Measurements from ENCODE around the gene UBASH3A. TPM values are rescaled to one million over a fixed set of nuclear protein-coding genes. Genes with fewer than 3 reads are reported as not detected.

Gene UBASH3A
- total RNA-seq, 3 donors from 2014 or later = 0.32 to 1.5 (median 0.66) TPM

DNA sequence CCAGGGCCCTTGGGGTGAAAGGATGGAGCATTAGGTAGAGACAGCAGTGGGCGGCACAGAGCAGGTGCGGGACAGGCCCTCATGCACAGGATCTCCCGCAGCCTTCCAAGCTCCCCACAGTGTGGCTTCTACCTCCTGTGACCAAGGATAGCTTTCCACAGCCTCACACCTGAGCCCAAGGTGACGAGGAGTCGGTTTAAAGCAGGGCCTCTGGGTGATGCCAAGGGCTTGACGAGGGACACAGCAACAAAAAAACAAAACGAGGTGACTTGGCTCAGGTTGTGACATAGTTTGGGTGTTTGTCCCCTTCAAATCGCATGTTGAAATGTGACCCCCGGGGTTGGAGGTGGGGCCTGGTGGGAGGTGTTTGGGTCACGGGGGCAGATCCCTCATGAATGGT is 77.0 kb downstream of the UBASH3A start:
- no peaks in the 10 kb centered on the region for H3K36me3 ChIP-seq
- intact Hi-C loops (cut with DNase I; ENCODE audit: low total_unique reads) = no loop called here
- no peaks in the 10 kb centered on the region for H3K27me3 ChIP-seq
- H3K27ac ChIP-seq = no peak overlapping the region
- no peak for TF ChIP-seq POLR2A (IDR thresholded peaks at IDR 0.05)
- no peak for TF ChIP-seq CTCF (IDR thresholded peaks at IDR 0.05)
- TF ChIP-seq POLR2AphosphoS5 (IDR thresholded peaks at IDR 0.05) = no peak
- no peak overlapping the region for H3K4me3 ChIP-seq
- DNase-seq (ENCODE audit: low spot score in 2 of 2) = no peak
- H3K9me3 ChIP-seq = no peaks in the 10 kb centered on the region
- H3K4me1 ChIP-seq = no peaks in the 10 kb centered on the region

- no peaks in the 10 kb centered on the region for H3K27me3 ChIP-seq
- intact Hi-C loops (cut with DNase I; ENCODE audit: low total_unique reads) = no loop called here
- no peaks in the 10 kb centered on the region for H3K9me3 ChIP-seq
- H3K4me1 ChIP-seq = no peaks in the 10 kb centered on the region
- H3K4me3 ChIP-seq = no peak overlapping the region
- no peaks in the 10 kb centered on the region for H3K36me3 ChIP-seq
- no peak for DNase-seq (ENCODE audit: low spot score in 2 of 2)
- no peak overlapping the region for H3K27ac ChIP-seq
- no peak for TF ChIP-seq POLR2AphosphoS5 (IDR thresholded peaks at IDR 0.05)
- TF ChIP-seq CTCF (IDR thresholded peaks at IDR 0.05) = no peak
- no peak for TF ChIP-seq POLR2A (IDR thresholded peaks at IDR 0.05)
These were observed 77.5 kb downstream of the UBASH3A start for GRCh38 chr21:42481169-42481568.

- no peaks in the 10 kb centered on the region for H3K4me1 ChIP-seq
- no peak overlapping the region for H3K4me3 ChIP-seq
- no peaks in the 10 kb centered on the region for H3K36me3 ChIP-seq
- DNase-seq (ENCODE audit: low spot score in 2 of 2) = no peak
- no peak for TF ChIP-seq CTCF (IDR thresholded peaks at IDR 0.05)
- TF ChIP-seq POLR2A (IDR thresholded peaks at IDR 0.05) = no peak
- TF ChIP-seq POLR2AphosphoS5 (IDR thresholded peaks at IDR 0.05) = no peak
- intact Hi-C loops (cut with DNase I; ENCODE audit: low total_unique reads) = no loop called here
- no peaks in the 10 kb centered on the region for H3K27me3 ChIP-seq
- no peaks in the 10 kb centered on the region for H3K9me3 ChIP-seq
- H3K27ac ChIP-seq = no peak overlapping the region
These were observed 81.3 kb downstream of the UBASH3A start for GRCh38 chr21:42484966-42485365.

- no peaks in the 10 kb centered on the region for H3K4me1 ChIP-seq
- H3K27me3 ChIP-seq = no peaks in the 10 kb centered on the region
- no peak overlapping the region for H3K4me3 ChIP-seq
- TF ChIP-seq CTCF (IDR thresholded peaks at IDR 0.05) = no peak
- TF ChIP-seq POLR2AphosphoS5 (IDR thresholded peaks at IDR 0.05) = no peak
- no peak for TF ChIP-seq POLR2A (IDR thresholded peaks at IDR 0.05)
- H3K27ac ChIP-seq = no peak overlapping the region
- H3K36me3 ChIP-seq = no peaks in the 10 kb centered on the region
- intact Hi-C loops (cut with DNase I; ENCODE audit: low total_unique reads) = no loop called here
- H3K9me3 ChIP-seq = no peaks in the 10 kb centered on the region
- no peak for DNase-seq (ENCODE audit: low spot score in 2 of 2)
These were observed 82.4 kb downstream of the UBASH3A start for GRCh38 chr21:42486072-42486471.

DNA sequence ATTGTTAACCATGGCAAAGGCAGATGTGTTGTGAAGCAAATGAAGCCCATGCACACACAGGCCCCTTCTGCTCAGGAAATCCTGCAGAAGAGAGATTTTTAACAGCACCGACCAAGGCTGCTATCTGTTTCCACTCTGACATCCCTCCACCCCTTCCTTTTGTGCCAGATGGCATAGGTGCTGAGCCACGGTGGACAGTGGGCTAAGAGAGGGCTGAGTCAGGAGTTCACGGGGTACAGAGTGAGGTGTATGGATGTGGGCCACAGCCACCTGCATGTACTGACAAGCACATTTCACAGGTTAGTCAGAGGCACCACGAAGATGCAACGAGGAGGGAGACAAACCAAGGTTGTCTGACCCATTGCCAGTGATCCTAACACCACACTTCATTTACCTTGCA is 82.8 kb downstream of the UBASH3A start:
- no peak for DNase-seq (ENCODE audit: low spot score in 2 of 2)
- no peaks in the 10 kb centered on the region for H3K36me3 ChIP-seq
- H3K4me3 ChIP-seq = no peak overlapping the region
- TF ChIP-seq POLR2A (IDR thresholded peaks at IDR 0.05) (no peak), POLR2AphosphoS5 (IDR thresholded peaks at IDR 0.05) (no peak), CTCF (IDR thresholded peaks at IDR 0.05) (no peak)
- no peaks in the 10 kb centered on the region for H3K9me3 ChIP-seq
- intact Hi-C loops (cut with DNase I; ENCODE audit: low total_unique reads) = no loop called here
- H3K4me1 ChIP-seq = no peaks in the 10 kb centered on the region
- H3K27me3 ChIP-seq = no peaks in the 10 kb centered on the region
- H3K27ac ChIP-seq = no peak overlapping the region
